DOHH2 (cell line): ENCODE measurements around the gene TLE3.

Experiments
- EZH2phosphoT487 ChIP-seq: fragments of 200-600 bp; sonication (generic); IDR thresholded peaks from 2 replicates; pipeline ENCODE4 v1.6.1; 2017; ENCODE audit warnings: borderline replicate concordance, mild to moderate bottlenecking, antibody characterized with exemption, low read length, moderate library complexity, mixed read lengths
- TF ChIP-seq, protein P1 (sequence below): fragments of 200-600 bp; sonication (generic); IDR thresholded peaks from one replicate; pipeline ENCODE4 v1.5.1; 2014; ENCODE audit warnings: antibody characterized with exemption, mild to moderate bottlenecking, low read depth, low read length; ENCODE audit not compliant: poor library complexity, severe bottlenecking

DNA sequence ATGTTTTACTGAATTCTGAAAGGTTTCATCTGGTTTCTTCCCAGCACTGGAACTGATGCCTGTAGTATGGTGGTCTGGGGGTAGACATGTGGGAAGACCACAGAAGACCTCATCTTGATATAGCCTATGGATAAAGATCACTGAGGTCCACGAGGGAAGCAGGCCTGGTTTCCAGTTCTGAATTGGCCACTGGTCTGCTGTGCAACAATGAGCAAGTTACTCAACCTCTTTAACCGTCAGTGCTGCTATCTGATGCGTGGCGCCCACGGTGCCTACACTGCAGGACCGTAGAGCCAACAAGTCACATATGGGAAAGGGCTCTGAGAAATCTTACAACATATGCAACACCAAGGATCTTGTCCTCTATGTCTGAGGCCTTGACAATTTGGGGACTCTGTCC lies 13.3 kb downstream of the TLE3 start:
- TF ChIP-seq EZH2phosphoT487: no peak
- TF ChIP-seq, protein P1, sequence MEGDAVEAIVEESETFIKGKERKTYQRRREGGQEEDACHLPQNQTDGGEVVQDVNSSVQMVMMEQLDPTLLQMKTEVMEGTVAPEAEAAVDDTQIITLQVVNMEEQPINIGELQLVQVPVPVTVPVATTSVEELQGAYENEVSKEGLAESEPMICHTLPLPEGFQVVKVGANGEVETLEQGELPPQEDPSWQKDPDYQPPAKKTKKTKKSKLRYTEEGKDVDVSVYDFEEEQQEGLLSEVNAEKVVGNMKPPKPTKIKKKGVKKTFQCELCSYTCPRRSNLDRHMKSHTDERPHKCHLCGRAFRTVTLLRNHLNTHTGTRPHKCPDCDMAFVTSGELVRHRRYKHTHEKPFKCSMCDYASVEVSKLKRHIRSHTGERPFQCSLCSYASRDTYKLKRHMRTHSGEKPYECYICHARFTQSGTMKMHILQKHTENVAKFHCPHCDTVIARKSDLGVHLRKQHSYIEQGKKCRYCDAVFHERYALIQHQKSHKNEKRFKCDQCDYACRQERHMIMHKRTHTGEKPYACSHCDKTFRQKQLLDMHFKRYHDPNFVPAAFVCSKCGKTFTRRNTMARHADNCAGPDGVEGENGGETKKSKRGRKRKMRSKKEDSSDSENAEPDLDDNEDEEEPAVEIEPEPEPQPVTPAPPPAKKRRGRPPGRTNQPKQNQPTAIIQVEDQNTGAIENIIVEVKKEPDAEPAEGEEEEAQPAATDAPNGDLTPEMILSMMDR: no peak
